ENCODE results near the gene CD83. TPM values are rescaled to one million over a fixed set of nuclear protein-coding genes. Genes with fewer than 3 reads are reported as not detected.

The CD83 gene
- total and polyA plus RNA-seq, 4 donors: 14.5 to 31.1 (median 25.1) TPM

GRCh38 chr6:14174996-14175395 lies 57.4 kb downstream of the CD83 start:
- H3K4me1 ChIP-seq (ENCODE audit: control insufficient read depth in 5 of 5, insufficient read depth in 5 of 5, low read length in 5 of 5): peaks cover 0 to 3% (median 0%) of the 10 kb centered on the region in 5 donors
- H3K36me3 ChIP-seq (ENCODE audit: control insufficient read depth in 4 of 4, insufficient read depth in 4 of 4, low read length in 4 of 4): no peaks in the 10 kb centered on the region
- 83 to 92% methylated on average over 4 of the region's 4 CpGs for WGBS, 2 donors
- no peak overlapping the region for H3K4me3 ChIP-seq
- peaks cover 0 to 8% (median 3%) of the 10 kb centered on the region in 4 donors for H3K9me3 ChIP-seq (ENCODE audit: control insufficient read depth in 4 of 4, insufficient read depth in 3 of 4, low read length in 3 of 4)
- peaks cover 0 to 2% (median 0%) of the 10 kb centered on the region in 3 donors for H3K27me3 ChIP-seq (ENCODE audit: control insufficient read depth in 3 of 3, insufficient read depth in 3 of 3, low read length in 2 of 3)
- TF ChIP-seq CTCF (IDR thresholded peaks at IDR 0.05; ENCODE audit: control extremely low read depth, extremely low read depth): no peak
- ATAC-seq (ENCODE audit: insufficient read depth, low FRiP score) (no peak), DNase-seq (no peak)
- no peak overlapping the region for H3K9ac ChIP-seq (ENCODE audit: insufficient read depth in 1 of 2, low read length in 2 of 2)
- H3K27ac ChIP-seq (ENCODE audit: low read depth in 1 of 2, low read length in 1 of 2): no peak overlapping the region

DNA sequence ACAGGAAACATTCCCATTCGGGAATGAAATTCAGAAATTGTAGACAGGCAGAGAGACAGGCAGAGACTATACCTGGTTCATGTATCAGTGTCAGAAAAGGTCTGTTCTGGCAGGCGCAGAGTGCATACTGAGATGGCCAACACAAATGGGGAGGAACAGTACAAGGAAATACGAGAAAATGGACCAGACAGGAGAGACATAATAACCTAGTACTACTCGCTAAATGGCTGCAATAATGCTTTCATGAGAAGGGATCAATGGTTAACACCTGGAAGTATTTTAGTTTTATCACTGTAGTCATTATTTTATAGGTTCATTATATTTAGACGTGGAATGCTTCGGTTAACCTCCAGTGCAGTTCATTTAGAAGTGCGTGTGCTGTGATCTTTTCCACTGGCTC lies 58.9 kb downstream of the CD83 start:
- H3K36me3 ChIP-seq (ENCODE audit: control insufficient read depth in 4 of 4, insufficient read depth in 4 of 4, low read length in 4 of 4): no peaks in the 10 kb centered on the region
- H3K27ac ChIP-seq (ENCODE audit: low read depth in 1 of 2, low read length in 1 of 2): no peak overlapping the region
- DNase-seq (no peak), ATAC-seq (ENCODE audit: insufficient read depth, low FRiP score) (no peak)
- H3K4me1 ChIP-seq (ENCODE audit: control insufficient read depth in 5 of 5, insufficient read depth in 5 of 5, low read length in 5 of 5): peaks cover 0 to 3% (median 0%) of the 10 kb centered on the region in 5 donors
- peaks cover 0 to 4% (median 0%) of the 10 kb centered on the region in 4 donors for H3K9me3 ChIP-seq (ENCODE audit: control insufficient read depth in 4 of 4, insufficient read depth in 3 of 4, low read length in 3 of 4)
- whole genome bisulfite sequencing, 2 donors: 80 to 83% methylated on average over 7 of the region's 7 CpGs
- H3K27me3 ChIP-seq (ENCODE audit: control insufficient read depth in 3 of 3, insufficient read depth in 3 of 3, low read length in 2 of 3): peaks cover 0 to 2% (median 0%) of the 10 kb centered on the region in 3 donors
- H3K9ac ChIP-seq (ENCODE audit: insufficient read depth in 1 of 2, low read length in 2 of 2): no peak overlapping the region
- no peak overlapping the region for H3K4me3 ChIP-seq
- no peak for TF ChIP-seq CTCF (IDR thresholded peaks at IDR 0.05; ENCODE audit: control extremely low read depth, extremely low read depth)

DNA sequence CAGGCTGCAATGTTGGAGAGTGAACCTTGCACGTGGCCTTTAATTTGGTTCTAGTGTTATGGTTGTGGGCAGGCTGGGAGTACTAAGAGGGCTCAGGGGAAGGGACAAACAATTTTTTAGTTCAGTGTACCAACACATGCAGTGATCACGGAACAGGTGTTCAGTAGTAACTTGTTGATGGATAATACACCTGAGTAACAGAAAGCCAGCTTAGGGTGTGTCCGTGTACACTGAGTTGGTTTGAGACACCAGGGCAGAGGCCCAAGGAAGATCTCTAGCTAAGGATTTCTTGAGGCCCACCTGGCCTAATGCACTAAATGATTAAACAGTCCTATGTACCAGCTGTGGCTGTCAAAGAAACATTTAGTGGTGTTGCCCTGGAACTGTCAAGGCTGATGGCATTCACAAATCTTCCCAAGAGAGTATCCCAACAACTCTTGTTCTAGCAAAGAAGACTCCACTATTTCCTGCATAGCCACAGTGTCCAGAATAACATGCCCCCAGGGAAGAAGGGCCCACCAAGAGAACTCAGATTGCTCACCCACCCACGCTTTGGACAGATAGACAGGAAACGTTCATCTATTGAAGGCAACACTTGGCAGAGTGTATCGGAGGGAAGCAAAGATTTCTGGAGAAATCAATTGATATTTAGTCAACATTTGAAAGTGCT lies 60.0 kb downstream of the CD83 start:
- TF ChIP-seq CTCF (IDR thresholded peaks at IDR 0.05; ENCODE audit: control extremely low read depth, extremely low read depth): no peak
- Histone ChIP-seq H3K27me3 (ENCODE audit: control insufficient read depth in 3 of 3, insufficient read depth in 3 of 3, low read length in 2 of 3) (peaks cover 0 to 2% (median 0%) of the 10 kb centered on the region in 3 donors), H3K9ac (ENCODE audit: insufficient read depth in 1 of 2, low read length in 2 of 2) (no peak overlapping the region), H3K4me1 (ENCODE audit: control insufficient read depth in 5 of 5, insufficient read depth in 5 of 5, low read length in 5 of 5) (peaks cover 0 to 3% (median 0%) of the 10 kb centered on the region in 5 donors), H3K9me3 (ENCODE audit: control insufficient read depth in 4 of 4, insufficient read depth in 3 of 4, low read length in 3 of 4) (peaks cover 0 to 4% (median 0%) of the 10 kb centered on the region in 4 donors), H3K4me3 (no peak overlapping the region), H3K27ac (ENCODE audit: low read depth in 1 of 2, low read length in 1 of 2) (no peak overlapping the region), H3K36me3 (ENCODE audit: control insufficient read depth in 4 of 4, insufficient read depth in 4 of 4, low read length in 4 of 4) (no peaks in the 10 kb centered on the region)
- no peak for DNase-seq
- ATAC-seq (ENCODE audit: insufficient read depth, low FRiP score): no peak
- WGBS, 2 donors: 83 to 88% methylated on average over 6 of the region's 6 CpGs

Data from lung (tissue), 12 donors.